ENCODE results near the gene PDE3B.

GRCh38 chr11:14622223-14622954, 21.2 kb upstream of the PDE3B start:
- no peak for TF ChIP-seq ZNF274 (IDR thresholded peaks at IDR 0.05; ENCODE audit: low read depth, low read length)
- TF ChIP-seq YY1 (IDR thresholded peaks at IDR 0.05; ENCODE audit: insufficient read depth, insufficient read length), result no peak
- no peak for TF ChIP-seq SUZ12 (IDR thresholded peaks at IDR 0.05; ENCODE audit: extremely low read depth, insufficient read depth, insufficient read length)
